WERI-Rb-1 (cell line): ENCODE data around the gene E2F8.

ENCODE experiments used
- DNase-seq: peaks from one replicate; pipeline ENCODE4 v3.0.0-alpha.2; 2020
- H3K27ac ChIP-seq: fragments of 250-450 bp; sonication (Bioruptor Pico); 2 replicates; pipeline ENCODE4 v1.5.1; 2020; ENCODE audit warnings: mild to moderate bottlenecking, moderate library complexity
- H3K27me3 ChIP-seq: fragments of 250-450 bp; sonication (Bioruptor Pico); 2 replicates; pipeline ENCODE4 v1.5.1; 2021; ENCODE audit warnings: mild to moderate bottlenecking, low read depth, moderate library complexity; ENCODE audit not compliant: insufficient read depth, severe bottlenecking
- H3K36me3 ChIP-seq: fragments of 250-450 bp; sonication (Bioruptor Pico); 2 replicates; pipeline ENCODE4 v1.5.1; 2020; ENCODE audit warnings: mild to moderate bottlenecking, moderate library complexity
- H3K4me3 ChIP-seq: 2 replicates; pipeline ENCODE4 v1.5.1; 2011; ENCODE audit warnings: low read depth, mild to moderate bottlenecking, control low read depth, low read length
- H3K9me3 ChIP-seq: fragments of 250-450 bp; sonication (Bioruptor Pico); 2 replicates; pipeline ENCODE4 v1.5.1; 2021; ENCODE audit warnings: mild to moderate bottlenecking, moderate library complexity; ENCODE audit not compliant: severe bottlenecking
- TF ChIP-seq, protein P1 (sequence below): IDR thresholded peaks from 2 replicates; pipeline ENCODE4 v1.5.1; 2011; ENCODE audit warnings: low read depth, mild to moderate bottlenecking, control low read depth, inconsistent platforms, low read length

The E2F8 gene

DNA sequence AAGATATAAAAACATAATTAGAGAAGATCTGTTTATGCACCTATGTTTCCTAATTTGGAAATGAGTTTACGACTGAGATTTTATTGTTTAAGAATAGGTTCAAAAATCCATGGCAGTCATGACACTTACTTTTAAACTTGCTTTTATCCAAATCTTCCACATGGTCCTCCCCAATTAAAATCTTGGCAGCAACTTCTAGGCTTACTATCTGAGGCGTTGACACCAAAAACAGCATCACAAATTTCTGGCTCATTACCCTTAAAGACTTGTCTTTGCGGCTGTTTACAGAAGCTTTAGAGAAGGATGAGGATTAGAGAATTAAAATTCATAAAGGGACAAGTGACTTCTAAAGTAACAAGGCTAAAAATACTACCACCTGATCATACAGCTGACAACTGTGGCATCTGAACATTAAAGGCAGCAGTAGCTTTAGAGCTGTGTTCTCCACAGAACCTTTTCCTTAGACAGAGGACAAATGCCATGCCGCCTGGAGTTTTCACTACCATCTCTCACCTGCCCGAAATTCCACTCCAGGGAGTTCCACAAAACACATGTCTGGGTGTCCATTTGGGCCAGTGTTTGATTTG, 6.4 kb downstream of the E2F8 start:
- no peak for DNase-seq
- Histone ChIP-seq H3K9me3 (no peaks in the 10 kb centered on the region), H3K36me3 (peaks cover 35% of the 10 kb centered on the region)

DNA sequence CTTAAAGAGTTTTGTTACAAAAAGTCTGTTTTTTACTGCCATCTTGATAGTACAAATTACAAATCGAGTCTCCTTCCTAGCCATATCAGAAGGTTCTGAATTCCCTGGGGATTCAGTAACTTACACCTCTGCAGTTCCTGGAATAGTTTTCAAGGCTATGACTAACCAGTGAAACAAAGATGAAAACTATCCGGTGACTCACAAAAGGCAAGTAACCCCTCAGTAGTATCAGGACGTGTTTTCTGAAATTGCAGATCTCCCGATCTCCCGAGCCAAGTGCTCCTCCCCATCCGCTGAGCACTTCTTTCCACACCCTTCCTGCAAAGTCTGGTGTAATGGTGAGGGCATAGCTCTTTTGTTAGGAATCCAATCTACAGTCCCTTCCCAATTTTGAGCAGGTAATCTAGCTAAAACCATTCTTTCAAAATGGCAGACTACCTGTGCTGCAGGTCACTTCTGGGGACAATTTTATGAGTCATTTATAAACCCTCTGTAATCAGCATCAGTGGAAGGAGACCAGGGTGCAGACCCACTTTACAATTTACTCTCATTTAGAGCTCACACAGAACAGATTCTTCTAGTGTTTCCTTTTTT, 7.7 kb downstream of the E2F8 start:
- no peak for DNase-seq
- H3K4me3 ChIP-seq: no peak overlapping the region
- no peaks in the 10 kb centered on the region for H3K27me3 ChIP-seq
- TF ChIP-seq, protein P1, sequence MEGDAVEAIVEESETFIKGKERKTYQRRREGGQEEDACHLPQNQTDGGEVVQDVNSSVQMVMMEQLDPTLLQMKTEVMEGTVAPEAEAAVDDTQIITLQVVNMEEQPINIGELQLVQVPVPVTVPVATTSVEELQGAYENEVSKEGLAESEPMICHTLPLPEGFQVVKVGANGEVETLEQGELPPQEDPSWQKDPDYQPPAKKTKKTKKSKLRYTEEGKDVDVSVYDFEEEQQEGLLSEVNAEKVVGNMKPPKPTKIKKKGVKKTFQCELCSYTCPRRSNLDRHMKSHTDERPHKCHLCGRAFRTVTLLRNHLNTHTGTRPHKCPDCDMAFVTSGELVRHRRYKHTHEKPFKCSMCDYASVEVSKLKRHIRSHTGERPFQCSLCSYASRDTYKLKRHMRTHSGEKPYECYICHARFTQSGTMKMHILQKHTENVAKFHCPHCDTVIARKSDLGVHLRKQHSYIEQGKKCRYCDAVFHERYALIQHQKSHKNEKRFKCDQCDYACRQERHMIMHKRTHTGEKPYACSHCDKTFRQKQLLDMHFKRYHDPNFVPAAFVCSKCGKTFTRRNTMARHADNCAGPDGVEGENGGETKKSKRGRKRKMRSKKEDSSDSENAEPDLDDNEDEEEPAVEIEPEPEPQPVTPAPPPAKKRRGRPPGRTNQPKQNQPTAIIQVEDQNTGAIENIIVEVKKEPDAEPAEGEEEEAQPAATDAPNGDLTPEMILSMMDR: no peak
- H3K9me3 ChIP-seq: no peaks in the 10 kb centered on the region
- peaks cover 35% of the 10 kb centered on the region for H3K36me3 ChIP-seq
- no peak overlapping the region for H3K27ac ChIP-seq

More for the DNA sequence above, 6.4 kb downstream of the E2F8 start:
- H3K27ac ChIP-seq: no peak overlapping the region
- no peak overlapping the region for H3K4me3 ChIP-seq
- H3K27me3 ChIP-seq: no peaks in the 10 kb centered on the region
- TF ChIP-seq, protein P1: no peak

DNA sequence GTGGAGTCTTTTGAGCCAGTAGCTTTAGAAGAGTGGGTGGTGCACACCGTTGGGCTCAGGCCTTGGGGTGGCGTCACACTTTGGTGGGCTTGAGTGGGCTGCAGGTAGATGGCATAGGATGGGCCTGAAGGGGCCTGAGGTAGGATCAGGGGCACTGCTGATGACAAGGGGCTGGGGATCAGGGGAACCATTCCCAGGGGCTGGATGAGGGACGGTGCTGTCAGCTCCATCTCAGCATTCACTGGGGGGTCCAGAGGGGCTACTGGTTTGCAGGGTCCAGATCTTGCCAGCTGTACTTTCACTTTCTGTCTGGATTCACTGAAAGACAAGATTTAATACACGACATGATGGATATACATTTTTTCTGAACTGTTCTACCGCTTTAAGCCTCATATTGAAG, 11.1 kb downstream of the E2F8 start:
- peaks cover 22% of the 10 kb centered on the region for H3K36me3 ChIP-seq
- H3K27me3 ChIP-seq: no peaks in the 10 kb centered on the region
- DNase-seq: no peak
- no peaks in the 10 kb centered on the region for H3K9me3 ChIP-seq
- H3K4me3 ChIP-seq: no peak overlapping the region
- H3K27ac ChIP-seq: no peak overlapping the region
- TF ChIP-seq, protein P1: no peak

DNA sequence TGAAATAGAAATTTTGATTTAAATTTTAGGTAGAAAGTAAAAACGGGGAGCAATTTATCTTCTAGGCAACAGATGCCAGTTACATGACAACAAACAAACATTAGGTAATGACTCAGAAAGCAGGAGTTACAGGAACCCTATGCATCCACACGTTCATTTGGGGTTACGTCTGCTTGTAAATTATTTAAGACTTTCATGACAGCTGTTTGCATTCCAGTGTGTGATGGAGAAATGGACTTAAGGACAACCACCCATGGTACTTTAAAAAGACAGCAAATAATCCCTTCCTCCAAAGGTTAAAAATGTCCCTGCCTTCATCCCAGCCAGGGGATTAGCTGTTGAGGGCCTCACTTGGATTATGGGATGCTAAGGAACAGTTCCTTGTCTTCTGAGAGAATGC, 11.8 kb downstream of the E2F8 start:
- Histone ChIP-seq H3K36me3 (peaks cover 23% of the 10 kb centered on the region), H3K27me3 (no peaks in the 10 kb centered on the region), H3K27ac (no peak overlapping the region), H3K9me3 (no peaks in the 10 kb centered on the region), H3K4me3 (no peak overlapping the region)
- TF ChIP-seq, protein P1: no peak
- DNase-seq: no peak

DNA sequence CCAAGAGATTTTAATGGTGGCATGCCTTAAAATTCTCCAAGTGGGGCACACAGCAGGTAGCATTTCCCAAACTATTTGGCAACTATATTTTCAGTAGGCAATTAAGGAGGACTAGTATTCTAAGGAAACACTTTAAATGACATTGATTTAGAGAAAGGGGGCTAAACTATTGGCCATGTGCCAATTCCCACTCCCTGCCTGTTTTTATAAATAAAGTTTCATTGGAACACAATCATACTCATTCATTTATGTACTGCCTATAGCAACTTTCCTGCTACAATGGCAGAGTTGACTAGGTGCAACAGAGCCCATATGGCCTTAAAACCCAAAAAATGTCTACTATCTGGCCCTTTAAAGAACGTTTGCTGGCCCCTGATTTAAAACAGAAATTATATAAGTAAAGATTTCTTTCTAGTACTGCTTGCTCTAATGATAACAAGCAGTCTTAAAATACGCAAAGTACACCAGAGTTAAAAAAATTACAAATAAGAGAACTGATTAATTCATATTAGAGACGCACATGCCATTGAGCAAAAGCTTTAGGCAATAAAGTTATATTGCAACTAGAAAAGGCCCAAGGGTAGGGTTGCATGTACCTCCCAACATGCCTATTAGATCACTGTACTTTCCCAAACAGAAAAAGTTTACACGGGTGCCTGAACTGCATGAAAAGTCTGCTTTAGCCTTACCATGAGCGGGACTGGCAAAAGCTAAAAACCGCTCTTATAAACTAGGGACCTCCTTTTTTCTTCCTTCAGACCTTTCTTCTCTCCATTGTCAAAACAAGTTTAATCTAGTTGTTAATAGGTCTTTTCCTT, 14.2 kb downstream of the E2F8 start:
- no peak overlapping the region for H3K27ac ChIP-seq
- no peak for DNase-seq
- no peaks in the 10 kb centered on the region for H3K27me3 ChIP-seq
- TF ChIP-seq, protein P1: no peak
- no peak overlapping the region for H3K4me3 ChIP-seq
- peaks cover 20% of the 10 kb centered on the region for H3K36me3 ChIP-seq
- no peaks in the 10 kb centered on the region for H3K9me3 ChIP-seq
